Panc1 (cell line): ENCODE results near the gene LRRC42. TPM values are rescaled to one million over a fixed set of nuclear protein-coding genes. Genes with fewer than 3 reads are reported as not detected.

ENCODE experiments used
- ATAC-seq: fragments of 200-7000 bp; cut with Tn5 transposase; 2 replicates; pipeline ENCODE4 v1.9.1; 2020; ENCODE audit warnings: mild to moderate bottlenecking, moderate library complexity
- BruUV-seq: library from RNA; stranded (reverse); fragments of 400-500 nt; replicated peaks from 2 replicates; lab custom pipeline; 2021; lab: Mats Ljungman, UMichigan
- CTCF ChIA-PET: fragments of 300-600 bp; sonication (Branson Sonifier 250); formaldehyde crosslinking; loops from one replicate; lab custom pipeline; 2022; ENCODE audit warnings: antibody characterized with exemption; lab: Charles Lee
- POLR2A ChIA-PET: fragments of 300-600 bp; sonication (Branson Sonifier 250); formaldehyde crosslinking; loops from one replicate; lab custom pipeline; 2022; ENCODE audit warnings: antibody characterized with exemption; lab: Charles Lee
- DNase-seq: peaks from one replicate; pipeline ENCODE4 v3.0.0-alpha.2; 2010; ENCODE audit warnings: low read depth, low spot score
- H3K27ac ChIP-seq: 2 replicates; pipeline ENCODE4 v1.5.1; 2011; ENCODE audit warnings: mild to moderate bottlenecking, low read length, inconsistent platforms
- H3K27me3 ChIP-seq: fragments of 200-500 bp; sonication (Bioruptor generic); 2 replicates; pipeline ENCODE4 v1.6.0; 2014; ENCODE audit warnings: low read length, inconsistent platforms; ENCODE audit not compliant: control insufficient read depth, insufficient read depth
- H3K36me3 ChIP-seq: fragments of 200-500 bp; sonication (Bioruptor generic); 2 replicates; pipeline ENCODE4 v1.5.1; 2014; ENCODE audit warnings: inconsistent platforms, mild to moderate bottlenecking, low read length, moderate library complexity; ENCODE audit not compliant: control insufficient read depth, insufficient read depth
- H3K4me1 ChIP-seq: 2 replicates; pipeline ENCODE4 v1.5.1; 2011; ENCODE audit warnings: inconsistent platforms, mild to moderate bottlenecking, low read length, moderate library complexity; ENCODE audit not compliant: control insufficient read depth, insufficient read depth
- H3K4me3 ChIP-seq, 2 experiments: 2 replicates each; pipeline ENCODE4 v1.5.1; 2011 to 2012; ENCODE audit warnings: low read depth in 2 of 2, low read length in 2 of 2, mild to moderate bottlenecking in 2 of 2, inconsistent platforms in 1 of 2, moderate library complexity in 1 of 2
- H3K9me3 ChIP-seq: fragments of 200-500 bp; sonication (Bioruptor generic); 2 replicates; pipeline ENCODE4 v1.5.1; 2014; ENCODE audit warnings: low read depth, mild to moderate bottlenecking, inconsistent platforms, low read length, moderate library complexity; ENCODE audit not compliant: control insufficient read depth, insufficient read depth
- POLR2AphosphoS5 ChIP-seq: IDR thresholded peaks from 2 replicates; pipeline ENCODE4 v1.6.1; 2012; ENCODE audit warnings: mild to moderate bottlenecking, low read depth, low read length, moderate library complexity
- SIN3A ChIP-seq: IDR thresholded peaks from 2 replicates; pipeline ENCODE4 v1.6.1; 2012; ENCODE audit warnings: low read depth, mild to moderate bottlenecking, low read length, moderate library complexity, borderline replicate concordance; ENCODE audit not compliant: insufficient read depth
- TCF7L2 ChIP-seq: IDR thresholded peaks from 2 replicates; pipeline ENCODE4 v1.6.1; 2011; ENCODE audit warnings: mild to moderate bottlenecking, low read depth, low read length, inconsistent platforms
- in situ Hi-C: cut with HindIII; loops from 2 replicates; pipeline ENCODE4 v1.10.0; 2016; ENCODE audit warnings: low sequenced_read_pairs, low pct_unique_long_range_greater_than_20kb
- intact Hi-C: fragments of 100-400 bp; cut with micrococcal nuclease; formaldehyde crosslinking; loops from one replicate; pipeline ENCODE4 v1.10.0; 2022; ENCODE audit not compliant: unreplicated experiment
- total RNA-seq: library from RNA; stranded (reverse); gene quantifications from one replicate; pipeline ENCODE4 v1.2.1, GENCODE V29; 2021; ENCODE audit not compliant: unreplicated experiment
- TF ChIP-seq, protein P1 (sequence below): fragments of 450-650 bp; IDR thresholded peaks from 2 replicates; pipeline ENCODE4 v1.5.1; 2017; ENCODE audit warnings: mild to moderate bottlenecking
- TF ChIP-seq, protein P2 (sequence below), 2 experiments: IDR thresholded peaks; 2 replicates each; pipeline ENCODE4 v1.6.1; 2011 to 2012; ENCODE audit warnings: low read depth in 2 of 2, control low read depth in 1 of 2, low read length in 1 of 2, mild to moderate bottlenecking in 1 of 2, moderate library complexity in 1 of 2; ENCODE audit not compliant: insufficient read depth in 1 of 2

The LRRC42 gene
- total RNA-seq, 1 experiment from 2014 or later: 41.0 TPM

DNA sequence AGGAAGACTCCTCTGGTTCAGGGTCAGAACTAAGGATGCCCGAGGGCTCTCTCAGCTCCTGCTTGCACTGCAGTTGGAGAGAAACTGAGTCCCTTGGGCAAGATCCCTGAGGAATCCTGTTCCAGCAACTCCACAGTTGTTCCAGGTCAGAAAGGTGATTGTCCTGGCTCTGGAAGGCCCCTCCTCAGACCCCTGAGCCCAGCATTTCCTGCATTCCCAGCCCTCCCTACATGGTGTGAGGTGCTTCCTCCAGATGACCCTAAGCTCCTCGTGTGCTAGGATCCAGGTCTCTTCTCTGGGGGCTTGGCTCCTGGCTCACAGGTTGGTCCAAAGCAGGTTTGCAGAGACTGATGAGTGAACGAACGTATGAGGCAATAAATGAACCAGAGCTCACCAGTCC is 60.4 kb downstream of the LRRC42 start:
- no peak for DNase-seq
- in situ Hi-C loops: no loop called here
- Histone ChIP-seq H3K36me3 (no peaks in the 10 kb centered on the region), H3K27me3 (no peaks in the 10 kb centered on the region), H3K27ac (no peak overlapping the region), H3K9me3 (no peaks in the 10 kb centered on the region), H3K4me1 (no peaks in the 10 kb centered on the region), H3K4me3 (no peak overlapping the region)
- BruUV-seq: no TSS peak
- TF ChIP-seq, protein P1, sequence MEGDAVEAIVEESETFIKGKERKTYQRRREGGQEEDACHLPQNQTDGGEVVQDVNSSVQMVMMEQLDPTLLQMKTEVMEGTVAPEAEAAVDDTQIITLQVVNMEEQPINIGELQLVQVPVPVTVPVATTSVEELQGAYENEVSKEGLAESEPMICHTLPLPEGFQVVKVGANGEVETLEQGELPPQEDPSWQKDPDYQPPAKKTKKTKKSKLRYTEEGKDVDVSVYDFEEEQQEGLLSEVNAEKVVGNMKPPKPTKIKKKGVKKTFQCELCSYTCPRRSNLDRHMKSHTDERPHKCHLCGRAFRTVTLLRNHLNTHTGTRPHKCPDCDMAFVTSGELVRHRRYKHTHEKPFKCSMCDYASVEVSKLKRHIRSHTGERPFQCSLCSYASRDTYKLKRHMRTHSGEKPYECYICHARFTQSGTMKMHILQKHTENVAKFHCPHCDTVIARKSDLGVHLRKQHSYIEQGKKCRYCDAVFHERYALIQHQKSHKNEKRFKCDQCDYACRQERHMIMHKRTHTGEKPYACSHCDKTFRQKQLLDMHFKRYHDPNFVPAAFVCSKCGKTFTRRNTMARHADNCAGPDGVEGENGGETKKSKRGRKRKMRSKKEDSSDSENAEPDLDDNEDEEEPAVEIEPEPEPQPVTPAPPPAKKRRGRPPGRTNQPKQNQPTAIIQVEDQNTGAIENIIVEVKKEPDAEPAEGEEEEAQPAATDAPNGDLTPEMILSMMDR: no peak
- TF ChIP-seq POLR2AphosphoS5 (no peak), TCF7L2 (no peak), SIN3A (no peak)
- TF ChIP-seq, protein P2, sequence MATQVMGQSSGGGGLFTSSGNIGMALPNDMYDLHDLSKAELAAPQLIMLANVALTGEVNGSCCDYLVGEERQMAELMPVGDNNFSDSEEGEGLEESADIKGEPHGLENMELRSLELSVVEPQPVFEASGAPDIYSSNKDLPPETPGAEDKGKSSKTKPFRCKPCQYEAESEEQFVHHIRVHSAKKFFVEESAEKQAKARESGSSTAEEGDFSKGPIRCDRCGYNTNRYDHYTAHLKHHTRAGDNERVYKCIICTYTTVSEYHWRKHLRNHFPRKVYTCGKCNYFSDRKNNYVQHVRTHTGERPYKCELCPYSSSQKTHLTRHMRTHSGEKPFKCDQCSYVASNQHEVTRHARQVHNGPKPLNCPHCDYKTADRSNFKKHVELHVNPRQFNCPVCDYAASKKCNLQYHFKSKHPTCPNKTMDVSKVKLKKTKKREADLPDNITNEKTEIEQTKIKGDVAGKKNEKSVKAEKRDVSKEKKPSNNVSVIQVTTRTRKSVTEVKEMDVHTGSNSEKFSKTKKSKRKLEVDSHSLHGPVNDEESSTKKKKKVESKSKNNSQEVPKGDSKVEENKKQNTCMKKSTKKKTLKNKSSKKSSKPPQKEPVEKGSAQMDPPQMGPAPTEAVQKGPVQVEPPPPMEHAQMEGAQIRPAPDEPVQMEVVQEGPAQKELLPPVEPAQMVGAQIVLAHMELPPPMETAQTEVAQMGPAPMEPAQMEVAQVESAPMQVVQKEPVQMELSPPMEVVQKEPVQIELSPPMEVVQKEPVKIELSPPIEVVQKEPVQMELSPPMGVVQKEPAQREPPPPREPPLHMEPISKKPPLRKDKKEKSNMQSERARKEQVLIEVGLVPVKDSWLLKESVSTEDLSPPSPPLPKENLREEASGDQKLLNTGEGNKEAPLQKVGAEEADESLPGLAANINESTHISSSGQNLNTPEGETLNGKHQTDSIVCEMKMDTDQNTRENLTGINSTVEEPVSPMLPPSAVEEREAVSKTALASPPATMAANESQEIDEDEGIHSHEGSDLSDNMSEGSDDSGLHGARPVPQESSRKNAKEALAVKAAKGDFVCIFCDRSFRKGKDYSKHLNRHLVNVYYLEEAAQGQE (IDR thresholded peaks at IDR 0.05; ENCODE audit: insufficient read depth in 1 of 2, low read depth in 2 of 2, low read length in 1 of 2): no peak
- intact Hi-C loops: no loop called here
- ATAC-seq: no peak
- ChIA-PET POLR2A (no interaction called here), CTCF (no interaction called here)

DNA sequence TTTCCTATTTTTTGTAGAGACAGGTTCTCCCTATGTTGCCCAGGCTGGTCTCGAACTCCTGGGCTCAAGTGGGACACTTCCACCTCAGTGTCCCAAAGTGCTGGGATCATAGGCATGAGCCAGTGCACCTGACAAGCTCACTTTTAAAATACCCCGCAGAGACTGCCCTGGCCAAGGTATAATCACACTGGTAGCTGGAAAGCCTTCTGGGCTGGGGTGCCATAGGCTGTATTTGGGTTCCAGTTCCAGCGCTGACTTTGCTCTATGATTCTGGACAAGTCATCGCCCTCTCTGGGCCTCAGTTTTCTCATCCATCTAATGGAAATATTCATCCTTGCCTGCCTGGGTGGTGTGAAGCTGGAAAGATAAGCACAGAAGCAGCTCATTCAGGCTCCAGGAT is 61.5 kb downstream of the LRRC42 start:
- H3K9me3 ChIP-seq: no peaks in the 10 kb centered on the region
- no peak overlapping the region for H3K27ac ChIP-seq
- H3K4me3 ChIP-seq: no peak overlapping the region
- in situ Hi-C loops: no loop called here
- BruUV-seq: no TSS peak
- CTCF ChIA-PET: no interaction called here
- ATAC-seq (no peak), DNase-seq (no peak)
- POLR2A ChIA-PET: no interaction called here
- TF ChIP-seq, protein P1: no peak
- TF ChIP-seq, protein P2 (IDR thresholded peaks at IDR 0.05; ENCODE audit: insufficient read depth in 1 of 2, low read depth in 2 of 2, low read length in 1 of 2): no peak
- no peak for TF ChIP-seq POLR2AphosphoS5
- TF ChIP-seq SIN3A: no peak
- TF ChIP-seq TCF7L2: no peak
- H3K27me3 ChIP-seq: no peaks in the 10 kb centered on the region
- no peaks in the 10 kb centered on the region for H3K36me3 ChIP-seq
- H3K4me1 ChIP-seq: no peaks in the 10 kb centered on the region
- intact Hi-C loops: no loop called here
